ENCODE measurements around the gene PET117.

- TF ChIP-seq, protein P1, sequence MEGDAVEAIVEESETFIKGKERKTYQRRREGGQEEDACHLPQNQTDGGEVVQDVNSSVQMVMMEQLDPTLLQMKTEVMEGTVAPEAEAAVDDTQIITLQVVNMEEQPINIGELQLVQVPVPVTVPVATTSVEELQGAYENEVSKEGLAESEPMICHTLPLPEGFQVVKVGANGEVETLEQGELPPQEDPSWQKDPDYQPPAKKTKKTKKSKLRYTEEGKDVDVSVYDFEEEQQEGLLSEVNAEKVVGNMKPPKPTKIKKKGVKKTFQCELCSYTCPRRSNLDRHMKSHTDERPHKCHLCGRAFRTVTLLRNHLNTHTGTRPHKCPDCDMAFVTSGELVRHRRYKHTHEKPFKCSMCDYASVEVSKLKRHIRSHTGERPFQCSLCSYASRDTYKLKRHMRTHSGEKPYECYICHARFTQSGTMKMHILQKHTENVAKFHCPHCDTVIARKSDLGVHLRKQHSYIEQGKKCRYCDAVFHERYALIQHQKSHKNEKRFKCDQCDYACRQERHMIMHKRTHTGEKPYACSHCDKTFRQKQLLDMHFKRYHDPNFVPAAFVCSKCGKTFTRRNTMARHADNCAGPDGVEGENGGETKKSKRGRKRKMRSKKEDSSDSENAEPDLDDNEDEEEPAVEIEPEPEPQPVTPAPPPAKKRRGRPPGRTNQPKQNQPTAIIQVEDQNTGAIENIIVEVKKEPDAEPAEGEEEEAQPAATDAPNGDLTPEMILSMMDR (IDR thresholded peaks at IDR 0.05), result no peak
- TF ChIP-seq POLR2A (IDR thresholded peaks at IDR 0.05), result no peak
Measured at GRCh38 chr20:18156045-18156444, 18.4 kb downstream of the PET117 start.
